T47D (cell line): ENCODE results near the gene SOWAHA.
A peak's percentile ranks its signal among the peaks of the same experiment; 100 is the strongest.

Experiments
- DNase-seq, 2 experiments: peaks; one replicate each; pipeline versions ENCODE4 v3.0.0 to v3.0.0-alpha.2; 2011 to 2012; ENCODE audit warnings: low read depth in 1 of 2, low spot score in 1 of 2
- JUND ChIP-seq: IDR thresholded peaks from 2 replicates; pipeline ENCODE4 v1.6.1; 2012; ENCODE audit warnings: low read depth
- in situ Hi-C: cut with HindIII; loops from 2 replicates; pipeline ENCODE4 v1.10.0; 2016; ENCODE audit warnings: low sequenced_read_pairs, low pct_unique_long_range_greater_than_20kb

The SOWAHA gene

DNA sequence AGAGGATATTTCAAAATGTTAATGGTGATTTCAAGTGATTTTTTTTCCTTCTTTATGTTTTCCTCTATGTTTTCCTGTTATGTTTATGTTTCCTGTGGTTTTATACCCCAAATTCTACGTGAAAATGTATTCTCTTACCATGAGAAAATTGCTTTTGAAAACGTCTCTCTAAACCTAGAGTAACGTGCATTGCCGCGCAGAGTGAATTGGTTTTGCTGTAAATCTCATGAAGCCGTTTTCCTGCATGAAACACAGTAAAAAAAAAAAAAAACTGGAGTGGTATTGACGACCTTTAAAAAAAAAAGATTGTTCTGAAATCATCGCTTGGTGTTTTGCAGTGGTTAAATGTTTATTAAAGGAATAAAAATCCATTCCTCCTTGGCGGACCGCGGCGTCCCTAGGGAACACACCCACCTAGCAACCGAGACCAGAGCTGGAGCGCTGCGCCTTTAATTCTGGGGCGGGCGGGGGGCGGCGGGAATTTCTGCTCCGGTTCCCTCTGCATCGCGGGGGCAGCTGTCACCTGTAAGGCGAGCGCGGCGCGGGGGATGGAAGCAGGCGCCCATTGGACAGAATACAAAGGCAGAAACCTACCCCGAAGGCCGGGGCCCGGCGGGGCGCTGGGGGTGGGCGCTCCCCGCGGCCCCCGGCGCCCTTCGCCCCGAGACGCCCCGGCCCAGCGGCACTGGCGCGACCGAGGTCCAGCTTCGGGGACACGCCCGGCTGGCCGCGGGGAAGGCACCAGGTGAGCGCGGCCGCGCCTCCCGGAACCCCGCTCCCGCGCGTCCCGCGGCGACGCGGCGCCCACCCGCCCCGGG is at the start of gene SOWAHA:
Gene SOWAHA (plus strand): TSS at position 522 of the 818 bp plus-strand sequence. CDS start 320 bp downstream, outside the sequence.
- DNase-seq, result peak; percentile 78 to 84
- in situ Hi-C loops, result no loop called here
- no peak for TF ChIP-seq JUND

DNA sequence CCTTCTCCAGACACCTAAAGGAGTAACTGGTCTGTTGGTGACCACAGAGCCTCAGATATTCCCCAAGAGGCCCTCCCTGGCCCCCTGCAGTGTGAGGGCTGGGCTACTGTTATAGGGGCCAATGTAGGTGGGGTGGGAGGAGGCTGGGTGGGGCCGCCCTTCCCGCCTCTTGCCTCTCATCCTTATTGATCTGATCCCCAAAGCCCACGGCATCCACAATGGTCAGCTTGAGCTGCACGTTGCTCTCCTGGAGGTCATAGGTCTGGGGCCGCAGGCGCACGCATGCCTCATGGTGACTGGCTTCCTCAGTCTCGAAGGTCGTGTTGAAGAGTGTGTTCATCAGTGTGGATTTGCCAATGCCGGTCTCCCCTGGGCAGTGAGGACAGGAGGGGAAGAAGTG is 49.1 kb upstream of the SOWAHA start:
- no peak for DNase-seq
- in situ Hi-C loops, result no loop called here
- no peak for TF ChIP-seq JUND

GRCh38 chr5:132764671-132765238 is 48.3 kb upstream of the SOWAHA start:
- DNase-seq, result no peak
- no peak for TF ChIP-seq JUND
- in situ Hi-C loops, result no loop called here

- DNase-seq, result no peak
- in situ Hi-C loops, result no loop called here
- no peak for TF ChIP-seq JUND
These were observed 47.6 kb upstream of the SOWAHA start for GRCh38 chr5:132765311-132766019.

- no peak for DNase-seq
- in situ Hi-C loops, result no loop called here
- TF ChIP-seq JUND, result no peak
These were observed 46.9 kb upstream of the SOWAHA start for GRCh38 chr5:132766020-132766805.

GRCh38 chr5:132766806-132767055 is 46.4 kb upstream of the SOWAHA start:
- in situ Hi-C loops, result no loop called here
- DNase-seq, result no peak
- TF ChIP-seq JUND, result no peak

DNA sequence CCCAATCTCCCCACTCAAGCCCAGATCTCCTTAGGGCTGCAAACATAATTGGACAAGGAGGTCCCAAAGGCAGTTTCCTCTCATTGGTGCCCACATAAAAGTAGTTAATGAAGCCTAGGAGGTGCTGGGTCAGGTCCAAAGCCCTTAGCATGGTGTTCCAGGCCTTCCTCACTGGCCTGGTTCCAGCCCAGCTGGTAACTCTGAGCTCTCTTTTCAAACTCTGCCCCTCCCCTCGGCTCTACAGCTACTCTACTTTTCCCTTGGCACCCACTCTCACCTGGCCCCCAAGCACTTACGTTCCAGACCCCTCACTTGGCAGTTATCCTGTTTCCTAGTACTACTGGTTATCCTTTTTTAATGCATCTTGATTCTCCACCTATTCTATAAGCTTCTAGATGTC is 46.0 kb upstream of the SOWAHA start:
- in situ Hi-C loops, result no loop called here
- TF ChIP-seq JUND, result no peak
- no peak for DNase-seq

GRCh38 chr5:132768485-132768868 is 44.6 kb upstream of the SOWAHA start:
- no peak for TF ChIP-seq JUND
- DNase-seq, result no peak
- in situ Hi-C loops, result no loop called here

DNA sequence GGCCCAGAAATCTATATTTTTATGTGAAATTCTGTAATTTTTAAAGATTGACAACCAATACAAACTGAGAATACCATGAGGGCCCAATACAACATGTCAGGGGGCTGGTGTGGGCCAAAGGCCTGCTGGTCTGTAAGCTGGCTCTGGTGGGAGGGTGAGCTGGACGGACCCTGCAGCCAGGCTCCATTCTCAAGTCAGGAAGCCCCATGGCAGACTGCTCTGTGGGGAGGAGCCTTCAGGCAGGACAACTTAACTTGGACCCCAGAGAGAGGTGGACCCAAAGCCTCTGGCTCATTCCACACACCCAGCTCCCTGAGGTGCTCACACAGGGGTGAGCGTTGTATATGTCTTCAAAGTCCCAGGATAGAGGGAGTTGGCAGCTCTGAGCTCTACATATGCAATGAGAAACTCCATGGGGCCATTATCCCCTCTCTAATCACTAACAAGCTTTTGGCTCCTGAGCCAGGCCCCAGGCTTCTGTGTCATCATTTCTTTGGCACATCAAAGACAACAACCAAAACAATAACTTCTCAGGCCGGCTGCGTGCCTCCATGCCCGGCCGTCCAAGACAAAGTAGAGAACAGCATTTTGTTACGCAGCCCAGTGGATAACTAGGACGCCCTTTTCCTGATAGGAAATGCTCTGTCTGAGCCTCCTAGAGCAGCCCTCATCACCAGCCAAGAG is 42.5 kb upstream of the SOWAHA start:
- no peak for DNase-seq
- TF ChIP-seq JUND, result no peak
- in situ Hi-C loops, result no loop called here

- no peak for TF ChIP-seq JUND
- in situ Hi-C loops, result no loop called here
- peak in 1 of 2 experiments; percentile 69 for DNase-seq
These were observed 41.6 kb upstream of the SOWAHA start for GRCh38 chr5:132771503-132771998.

DNA sequence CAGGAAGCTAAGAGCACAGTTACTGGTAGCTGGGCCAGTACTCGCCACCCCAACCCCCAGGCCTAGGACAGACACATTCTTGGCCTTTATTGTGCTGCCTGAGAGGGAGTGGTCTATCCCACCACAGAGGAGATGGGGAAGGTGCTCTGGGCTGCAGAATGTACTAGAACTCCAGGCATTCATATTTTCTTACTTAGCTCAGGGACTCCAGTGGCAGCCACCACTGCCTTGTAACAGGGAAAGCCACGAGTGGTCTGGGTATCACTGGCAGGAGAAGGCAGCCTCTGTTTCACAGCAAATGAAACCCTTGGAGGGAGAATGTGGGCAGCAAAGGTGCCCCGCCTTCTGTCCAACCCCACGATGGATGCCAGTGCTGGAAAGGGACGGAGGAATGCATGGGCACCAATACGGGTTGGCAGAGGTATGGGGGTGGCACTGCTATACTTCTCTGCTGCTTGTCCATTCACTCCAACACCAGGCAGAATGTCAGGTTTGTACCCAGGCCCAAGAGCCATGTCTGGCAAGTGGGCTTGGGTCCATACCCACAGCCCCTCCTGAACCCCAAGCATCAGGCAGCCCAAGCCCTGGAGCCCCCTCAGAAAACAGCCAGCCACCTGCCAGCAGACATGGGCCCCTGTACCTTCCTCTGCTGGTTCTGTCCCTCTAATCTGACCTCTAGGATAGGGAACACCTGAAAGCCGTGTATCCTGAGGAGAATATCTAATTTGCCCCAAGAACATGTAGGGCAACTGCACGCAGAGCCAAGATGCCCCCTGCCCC is 40.6 kb upstream of the SOWAHA start:
- DNase-seq, result no peak
- in situ Hi-C loops, result no loop called here

More for the DNA sequence above, 40.6 kb upstream of the SOWAHA start:
- no peak for TF ChIP-seq JUND
